ENCODE data around the gene IQSEC3. TPM values are rescaled to one million over a fixed set of nuclear protein-coding genes. Genes with fewer than 3 reads are reported as not detected.

Gene IQSEC3
- total RNA-seq, 1 donor from 2014 or later = not detected

Other genes with a start within 250 kb of the IQSEC3 start
- gene SLC6A12, start 147.4 kb downstream of the IQSEC3 start, total RNA-seq = 0.05 TPM in 1 of 2 replicates, not detected in the other
- gene SLC6A13, start 196.1 kb downstream of the IQSEC3 start, total RNA-seq = 0.51 and 0.94 TPM in 2 replicates